ENCODE measurements around the gene HTR4.

HTR4 gene

GRCh38 chr5:148458036-148458888 lies 196.1 kb downstream of the HTR4 start:
- DNase-seq (ENCODE audit: low read depth): no peak
- no peak for TF ChIP-seq CTCF (conservative IDR thresholded peaks at IDR 0.05; ENCODE audit: low read length)
- no peak overlapping the region for H3K4me3 ChIP-seq (ENCODE audit: low read length)

- no peak for DNase-seq (ENCODE audit: low read depth)
- TF ChIP-seq CTCF (conservative IDR thresholded peaks at IDR 0.05; ENCODE audit: low read length): no peak
These were observed 197.1 kb downstream of the HTR4 start for GRCh38 chr5:148457183-148457620.

GRCh38 chr5:148455185-148455584 lies 199.1 kb downstream of the HTR4 start:
- no peak for TF ChIP-seq CTCF (conservative IDR thresholded peaks at IDR 0.05; ENCODE audit: low read length)
- no peak overlapping the region for H3K4me3 ChIP-seq (ENCODE audit: low read length)
- DNase-seq (ENCODE audit: low read depth): peak; percentile 52

More at GRCh38 chr5:148457183-148457620, 197.1 kb downstream of the HTR4 start:
- H3K4me3 ChIP-seq (ENCODE audit: low read length): no peak overlapping the region

- DNase-seq (ENCODE audit: low read depth): no peak
- no peak overlapping the region for H3K4me3 ChIP-seq (ENCODE audit: low read length)
- no peak for TF ChIP-seq CTCF (conservative IDR thresholded peaks at IDR 0.05; ENCODE audit: low read length)
These were observed 199.8 kb downstream of the HTR4 start for GRCh38 chr5:148454576-148454975.

GRCh38 chr5:148452499-148453193 lies 201.7 kb downstream of the HTR4 start:
- no peak overlapping the region for H3K4me3 ChIP-seq (ENCODE audit: low read length)
- DNase-seq (ENCODE audit: low read depth): no peak
- TF ChIP-seq CTCF (conservative IDR thresholded peaks at IDR 0.05; ENCODE audit: low read length): no peak

GRCh38 chr5:148446611-148447010 lies 207.7 kb downstream of the HTR4 start:
- no peak overlapping the region for H3K4me3 ChIP-seq (ENCODE audit: low read length)
- no peak for DNase-seq (ENCODE audit: low read depth)
- TF ChIP-seq CTCF (conservative IDR thresholded peaks at IDR 0.05; ENCODE audit: low read length): no peak

Data from AG10803 (cell line).